NCI-H2029 treated with DMSO at 0.1 percent for 48 hours (cell line): ENCODE results near the gene BTD.
"Not testable (repeated sequence)": the region's sequence is repeated elsewhere in the genome, so short reads cannot be mapped to it uniquely, and the experiment has no call there.

ENCODE experiments used
- DNase-seq: peaks from one replicate; lab custom pipeline; 2025; lab: John Stamatoyannopoulos, UW

The BTD gene

GRCh38 chr3:15604584-15604983 lies 3.0 kb downstream of the BTD start:
- DNase-seq: not testable (repeated sequence)

- DNase-seq: no peak
Measured at GRCh38 chr3:15606434-15606891, 4.9 kb downstream of the BTD start.

- DNase-seq: no peak
Measured at GRCh38 chr3:15610082-15610759, 8.7 kb downstream of the BTD start.

- DNase-seq: no peak
Measured at GRCh38 chr3:15611018-15611417, 9.5 kb downstream of the BTD start.

GRCh38 chr3:15612001-15612400 lies 10.5 kb downstream of the BTD start:
- DNase-seq: no peak

- no peak for DNase-seq
Measured at GRCh38 chr3:15614958-15615357, 13.4 kb downstream of the BTD start.

- DNase-seq: no peak
Measured at GRCh38 chr3:15616053-15616452, 14.5 kb downstream of the BTD start.

- not testable (repeated sequence) for DNase-seq
Measured at GRCh38 chr3:15619659-15620464, 18.3 kb downstream of the BTD start.

- no peak for DNase-seq
Measured at GRCh38 chr3:15623535-15624440, 22.2 kb downstream of the BTD start.

GRCh38 chr3:15628967-15629366 lies 27.4 kb downstream of the BTD start:
- DNase-seq: no peak

GRCh38 chr3:15629860-15630597 lies 28.5 kb downstream of the BTD start:
- DNase-seq: peak; percentile 60

- DNase-seq: no peak
Measured at GRCh38 chr3:15630646-15631350, 29.3 kb downstream of the BTD start.

- no peak for DNase-seq
Measured at GRCh38 chr3:15631426-15632211, 30.1 kb downstream of the BTD start.

GRCh38 chr3:15632212-15632580 lies 30.7 kb downstream of the BTD start:
- no peak for DNase-seq

GRCh38 chr3:15633159-15633558 lies 31.6 kb downstream of the BTD start:
- peak; percentile 71 for DNase-seq

GRCh38 chr3:15633766-15634598 lies 32.4 kb downstream of the BTD start:
- DNase-seq: no peak

- DNase-seq: no peak
Measured at GRCh38 chr3:15634671-15635070, 33.1 kb downstream of the BTD start.

- DNase-seq: no peak
Measured at GRCh38 chr3:15635121-15635661, 33.6 kb downstream of the BTD start.
